DND-41 (cell line): Measurements from ENCODE around the gene DIAPH1.

Experiments used
- ATAC-seq: fragments of 200-7000 bp; cut with Tn5 transposase; 3 replicates; pipeline ENCODE4 v1.9.1; 2021; ENCODE audit warnings: low read depth; ENCODE audit not compliant: insufficient read depth
- DNase-seq: peaks from one replicate; pipeline ENCODE4 v3.0.0-alpha.2; 2020
- H2AFZ ChIP-seq: 2 replicates; pipeline ENCODE4 v1.6.0; 2012; ENCODE audit warnings: low read depth, low read length
- H3K27ac ChIP-seq: 2 replicates; pipeline ENCODE4 v1.5.1; 2012; ENCODE audit warnings: low read length, inconsistent platforms
- H3K27me3 ChIP-seq: fragments of 200-600 bp; sonication (generic); 2 replicates; pipeline ENCODE4 v1.6.0; 2012; ENCODE audit warnings: low read length, mild to moderate bottlenecking, inconsistent platforms; ENCODE audit not compliant: insufficient read depth, poor library complexity
- H3K36me3 ChIP-seq: 2 replicates; pipeline ENCODE4 v1.5.1; 2012; ENCODE audit warnings: low read length, inconsistent platforms; ENCODE audit not compliant: insufficient read depth
- H3K4me1 ChIP-seq: 2 replicates; pipeline ENCODE4 v1.5.1; 2012; ENCODE audit warnings: mild to moderate bottlenecking, low read length; ENCODE audit not compliant: insufficient read depth
- H3K4me2 ChIP-seq: 2 replicates; pipeline ENCODE4 v1.6.0; 2012; ENCODE audit warnings: mild to moderate bottlenecking, moderate library complexity, low read length, inconsistent platforms; ENCODE audit not compliant: insufficient read depth
- H3K4me3 ChIP-seq, 2 experiments: fragments of 200-600 bp in 1 of 2; shearing (Covaris generic) in 1 of 2; 2 replicates each; pipeline ENCODE4 v1.5.1; 2012 to 2016; ENCODE audit warnings: inconsistent platforms in 2 of 2, low read length in 2 of 2, mild to moderate bottlenecking in 2 of 2, low read depth in 1 of 2, moderate library complexity in 1 of 2
- H3K79me2 ChIP-seq: 2 replicates; pipeline ENCODE4 v1.6.0; 2012; ENCODE audit warnings: low read length, inconsistent platforms; ENCODE audit not compliant: insufficient read depth
- H3K9ac ChIP-seq: 2 replicates; pipeline ENCODE4 v1.6.0; 2012; ENCODE audit warnings: low read depth, mild to moderate bottlenecking, inconsistent platforms, low read length, moderate library complexity
- H3K9me3 ChIP-seq: 2 replicates; pipeline ENCODE4 v1.5.1; 2012; ENCODE audit warnings: low read length, moderate library complexity, mild to moderate bottlenecking, inconsistent platforms; ENCODE audit not compliant: insufficient read depth, severe bottlenecking
- H4K20me1 ChIP-seq: 2 replicates; pipeline ENCODE4 v1.6.0; 2012; ENCODE audit warnings: low read length; ENCODE audit not compliant: insufficient read depth
- EZH2 ChIP-seq: IDR thresholded peaks from 3 replicates; pipeline ENCODE4 v1.6.1; 2012; ENCODE audit warnings: borderline replicate concordance, low read depth, mild to moderate bottlenecking, moderate library complexity, low read length, inconsistent platforms; ENCODE audit not compliant: severe bottlenecking
- TF ChIP-seq, protein P1 (sequence below): IDR thresholded peaks from 2 replicates; pipeline ENCODE4 v1.5.1; 2012; ENCODE audit warnings: borderline replicate concordance, low read length, moderate library complexity, mild to moderate bottlenecking; ENCODE audit not compliant: poor library complexity, severe bottlenecking; ENCODE audit errors: extremely low read depth

The DIAPH1 gene

DNA sequence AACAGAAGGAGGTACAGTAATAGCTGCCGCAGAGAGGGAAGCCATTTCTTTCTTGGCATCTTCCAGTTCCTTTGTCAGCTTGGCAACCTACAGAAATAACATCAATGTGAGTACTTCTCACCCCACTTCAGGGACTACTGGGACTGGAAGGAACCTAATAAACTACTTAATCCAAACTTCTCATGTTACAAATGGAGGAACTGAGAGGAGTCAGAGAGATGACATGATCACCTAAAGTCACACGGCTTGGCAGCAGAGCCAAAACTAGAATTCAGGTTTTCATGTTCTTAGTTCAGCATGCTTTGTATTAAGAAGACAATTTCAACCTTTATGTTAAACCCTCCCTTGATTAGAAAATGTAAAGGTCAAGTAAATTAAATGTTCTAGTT, 44.7 kb downstream of the DIAPH1 start:
- Histone ChIP-seq H3K9me3 (no peaks in the 10 kb centered on the region), H3K9ac (no peak overlapping the region), H2AFZ (no peak overlapping the region), H3K27ac (no peak overlapping the region), H3K36me3 (peaks cover 96% of the 10 kb centered on the region), H3K4me1 (no peaks in the 10 kb centered on the region), H4K20me1 (no peaks in the 10 kb centered on the region), H3K27me3 (no peaks in the 10 kb centered on the region), H3K79me2 (no peaks in the 10 kb centered on the region), H3K4me2 (no peak overlapping the region), H3K4me3 (no peak overlapping the region)
- DNase-seq (no peak), ATAC-seq (no peak)
- TF ChIP-seq EZH2, result no peak
- TF ChIP-seq, protein P1, sequence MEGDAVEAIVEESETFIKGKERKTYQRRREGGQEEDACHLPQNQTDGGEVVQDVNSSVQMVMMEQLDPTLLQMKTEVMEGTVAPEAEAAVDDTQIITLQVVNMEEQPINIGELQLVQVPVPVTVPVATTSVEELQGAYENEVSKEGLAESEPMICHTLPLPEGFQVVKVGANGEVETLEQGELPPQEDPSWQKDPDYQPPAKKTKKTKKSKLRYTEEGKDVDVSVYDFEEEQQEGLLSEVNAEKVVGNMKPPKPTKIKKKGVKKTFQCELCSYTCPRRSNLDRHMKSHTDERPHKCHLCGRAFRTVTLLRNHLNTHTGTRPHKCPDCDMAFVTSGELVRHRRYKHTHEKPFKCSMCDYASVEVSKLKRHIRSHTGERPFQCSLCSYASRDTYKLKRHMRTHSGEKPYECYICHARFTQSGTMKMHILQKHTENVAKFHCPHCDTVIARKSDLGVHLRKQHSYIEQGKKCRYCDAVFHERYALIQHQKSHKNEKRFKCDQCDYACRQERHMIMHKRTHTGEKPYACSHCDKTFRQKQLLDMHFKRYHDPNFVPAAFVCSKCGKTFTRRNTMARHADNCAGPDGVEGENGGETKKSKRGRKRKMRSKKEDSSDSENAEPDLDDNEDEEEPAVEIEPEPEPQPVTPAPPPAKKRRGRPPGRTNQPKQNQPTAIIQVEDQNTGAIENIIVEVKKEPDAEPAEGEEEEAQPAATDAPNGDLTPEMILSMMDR, result no peak

DNA sequence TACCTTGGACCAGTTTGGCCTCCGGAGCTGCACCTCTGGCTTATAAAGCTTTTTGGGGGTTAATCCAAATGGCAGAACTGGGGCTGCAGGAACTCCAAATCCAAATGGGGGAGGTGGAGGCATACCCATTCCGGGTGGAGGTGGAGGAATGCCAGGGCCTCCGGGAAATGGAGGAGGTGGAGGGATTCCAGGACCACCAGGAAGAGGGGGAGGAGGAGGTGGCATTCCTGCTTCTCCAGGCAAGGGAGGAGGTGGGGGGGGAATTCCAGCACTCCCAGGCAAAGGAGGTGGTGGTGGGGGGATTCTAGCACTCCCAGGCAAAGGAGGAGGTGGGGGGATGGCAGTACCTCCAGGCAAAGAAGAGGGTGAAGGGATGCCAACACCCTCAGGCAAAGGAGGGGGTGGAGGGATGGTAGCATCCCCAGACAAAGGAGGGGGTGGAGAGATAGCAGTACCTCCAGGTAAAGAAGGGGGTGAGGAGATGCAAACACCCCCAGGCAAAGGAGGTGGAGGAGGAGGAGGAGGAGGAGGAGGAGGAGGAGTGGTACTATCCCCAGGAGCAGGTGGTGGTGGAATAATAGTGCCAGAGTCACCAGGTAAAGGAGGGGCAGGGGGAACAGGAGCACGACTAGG, 45.2 kb downstream of the DIAPH1 start:
- Histone ChIP-seq H3K27me3 (no peaks in the 10 kb centered on the region), H3K4me3 (no peak overlapping the region), H3K4me1 (no peaks in the 10 kb centered on the region), H3K9me3 (no peaks in the 10 kb centered on the region), H3K27ac (no peak overlapping the region), H4K20me1 (no peaks in the 10 kb centered on the region), H3K36me3 (peaks cover 96% of the 10 kb centered on the region), H3K79me2 (no peaks in the 10 kb centered on the region), H2AFZ (no peak overlapping the region), H3K9ac (no peak overlapping the region), H3K4me2 (no peak overlapping the region)
- no peak for ATAC-seq
- TF ChIP-seq, protein P1, result no peak
- TF ChIP-seq EZH2, result no peak
- no peak for DNase-seq

DNA sequence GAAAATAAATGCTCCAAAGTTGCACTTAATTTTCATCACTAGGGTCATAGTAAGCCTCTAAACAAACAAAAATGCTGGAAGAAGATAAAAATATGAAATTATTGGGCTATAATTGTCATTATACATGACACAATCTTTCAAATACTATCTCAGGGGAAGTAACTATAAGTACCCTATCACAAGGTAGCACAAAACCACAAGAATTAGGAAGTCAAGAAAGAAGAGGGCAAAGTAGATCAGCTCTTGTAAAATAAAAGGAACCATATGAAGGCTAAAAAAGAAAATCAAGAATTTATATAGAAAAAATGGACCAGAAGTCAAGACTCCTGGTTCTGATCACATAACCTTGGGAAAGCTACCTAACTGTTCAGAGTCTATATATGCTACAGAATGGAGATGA, 48.1 kb downstream of the DIAPH1 start:
- DNase-seq (no peak), ATAC-seq (no peak)
- no peaks in the 10 kb centered on the region for H3K79me2 ChIP-seq
- H3K9me3 ChIP-seq, result no peaks in the 10 kb centered on the region
- no peak overlapping the region for H3K27ac ChIP-seq
- H3K4me3 ChIP-seq, result no peak overlapping the region
- no peak overlapping the region for H2AFZ ChIP-seq
- H4K20me1 ChIP-seq, result no peaks in the 10 kb centered on the region
- no peaks in the 10 kb centered on the region for H3K4me1 ChIP-seq
- no peak overlapping the region for H3K4me2 ChIP-seq
- TF ChIP-seq, protein P1, result no peak
- no peak for TF ChIP-seq EZH2
- peaks cover 88% of the 10 kb centered on the region for H3K36me3 ChIP-seq
- no peak overlapping the region for H3K9ac ChIP-seq
- H3K27me3 ChIP-seq, result no peaks in the 10 kb centered on the region
